CD14-positive monocyte (primary cell): Measurements from ENCODE around the gene HPCAL4. TPM values are rescaled to one million over a fixed set of nuclear protein-coding genes. Genes with fewer than 3 reads are reported as not detected.

Source experiments
- DNase-seq, 3 donors: peaks; one replicate each; pipeline ENCODE4 v3.0.0-alpha.2; 2011 to 2022
- H2AFZ ChIP-seq: 2 replicates; pipeline ENCODE4 v1.6.0; 2012; ENCODE audit warnings: mild to moderate bottlenecking, low read depth, low read length, inconsistent platforms; ENCODE audit not compliant: insufficient read depth, poor library complexity, severe bottlenecking
- H3K27ac ChIP-seq, 2 donors: 1 replicate in 1 of 2; 2 replicates in 1 of 2; pipeline ENCODE4 v1.5.1; 2012 to 2013; ENCODE audit warnings: low read length in 2 of 2, control low read depth in 1 of 2, inconsistent platforms in 1 of 2, low read depth in 1 of 2, mild to moderate bottlenecking in 1 of 2
- H3K27me3 ChIP-seq, 2 donors: one replicate each; pipeline versions ENCODE4 v1.6.0 to v1.6.1; 2011 to 2013; ENCODE audit warnings: low read length in 2 of 2; ENCODE audit not compliant: control insufficient read depth in 2 of 2, insufficient read depth in 2 of 2
- H3K36me3 ChIP-seq, 2 donors: replicated peaks in 1 of 2; 1 replicate in 1 of 2; 2 replicates in 1 of 2; pipeline versions ENCODE4 v1.5.1 to v1.6.1; 2012 to 2013; ENCODE audit warnings: low read length in 2 of 2, control low read depth in 1 of 2, inconsistent platforms in 1 of 2, mild to moderate bottlenecking in 1 of 2; ENCODE audit not compliant: insufficient read depth in 2 of 2, control insufficient read depth in 1 of 2
- H3K4me1 ChIP-seq, 2 donors: 1 replicate in 1 of 2; 2 replicates in 1 of 2; pipeline versions ENCODE4 v1.5.1 to v1.6.1; 2012 to 2013; ENCODE audit warnings: low read length in 2 of 2, control low read depth in 1 of 2, inconsistent platforms in 1 of 2, mild to moderate bottlenecking in 1 of 2, moderate library complexity in 1 of 2; ENCODE audit not compliant: insufficient read depth in 2 of 2, control insufficient read depth in 1 of 2
- H3K4me2 ChIP-seq: replicated peaks from 2 replicates; pipeline ENCODE3; 2012; ENCODE audit warnings: low read length, moderate library complexity, mild to moderate bottlenecking; ENCODE audit not compliant: poor library complexity, severe bottlenecking; ENCODE audit errors: extremely low read depth
- H3K4me3 ChIP-seq, 3 experiments: fragments of 200-600 bp in 1 of 3; sonication (generic) in 1 of 3; replicated peaks in 1 of 3; 1 replicate in 2 of 3; 2 replicates in 1 of 3; pipeline ENCODE4 v1.5.1; 2011 to 2013; ENCODE audit warnings: low read length in 3 of 3, mild to moderate bottlenecking in 3 of 3, control low read depth in 2 of 3, low read depth in 2 of 3, inconsistent platforms in 1 of 3, moderate library complexity in 1 of 3
- H3K79me2 ChIP-seq: 2 replicates; pipeline ENCODE4 v1.6.0; 2012; ENCODE audit warnings: mild to moderate bottlenecking, control low read depth, inconsistent platforms, low read length, moderate library complexity; ENCODE audit not compliant: insufficient read depth
- H3K9ac ChIP-seq: 2 replicates; pipeline ENCODE4 v1.6.0; 2017; ENCODE audit warnings: low read length, mild to moderate bottlenecking; ENCODE audit not compliant: insufficient read depth, poor library complexity, severe bottlenecking
- H3K9me3 ChIP-seq, 2 donors: replicated peaks in 1 of 2; 1 replicate in 1 of 2; 2 replicates in 1 of 2; pipeline versions ENCODE4 v1.5.1 to v1.6.1; 2012 to 2013; ENCODE audit warnings: low read length in 2 of 2, control low read depth in 1 of 2; ENCODE audit not compliant: control insufficient read depth in 1 of 2, insufficient read depth in 1 of 2
- H4K20me1 ChIP-seq: 2 replicates; pipeline ENCODE4 v1.6.0; 2012; ENCODE audit warnings: mild to moderate bottlenecking, low read length, control low read depth, moderate library complexity; ENCODE audit not compliant: insufficient read depth
- H3K27ac Mint-ChIP-seq, 7 donors: one replicate each; pipeline ENCODE4 v1.8.0; 2020; ENCODE audit warnings: mild to moderate bottlenecking in 7 of 7, mixed read lengths in 7 of 7, moderate library complexity in 6 of 7, inconsistent platforms in 2 of 7
- H3K27me3 Mint-ChIP-seq, 3 donors: one replicate each; pipeline ENCODE4 v1.8.0; 2021 to 2022; ENCODE audit warnings: low read depth in 3 of 3, mild to moderate bottlenecking in 3 of 3, mixed read lengths in 3 of 3, moderate library complexity in 3 of 3, inconsistent platforms in 1 of 3
- H3K36me3 Mint-ChIP-seq, 2 donors: one replicate each; pipeline ENCODE4 v1.8.0; 2020; ENCODE audit warnings: mixed read lengths in 2 of 2, inconsistent platforms in 1 of 2, mild to moderate bottlenecking in 1 of 2
- H3K4me1 Mint-ChIP-seq: one replicate; pipeline ENCODE4 v1.8.0; 2020; ENCODE audit warnings: mild to moderate bottlenecking, mixed read lengths
- H3K4me3 Mint-ChIP-seq, 2 donors: one replicate each; pipeline ENCODE4 v1.8.0; 2020; ENCODE audit warnings: mild to moderate bottlenecking in 2 of 2, mixed read lengths in 2 of 2, moderate library complexity in 1 of 2
- H3K9me3 Mint-ChIP-seq, 7 donors: one replicate each; pipeline ENCODE4 v1.8.0; 2020 to 2022; ENCODE audit warnings: mixed read lengths in 7 of 7, mild to moderate bottlenecking in 6 of 7, moderate library complexity in 6 of 7, inconsistent platforms in 2 of 7
- CTCF ChIP-seq: fragments of 200-600 bp; IDR thresholded peaks from one replicate; pipeline ENCODE4 v1.8.0; 2022; ENCODE audit warnings: antibody characterized with exemption, mild to moderate bottlenecking
- WGBS: methylation state at CpG from one replicate; pipeline ENCODE4 v1.1.5; 2013; ENCODE audit warnings: missing lambda C conversion rate; ENCODE audit not compliant: insufficient coverage; 5-methylcytosine and 5-hydroxymethylcytosine counted together
- intact Hi-C, 2 donors: fragments of 100-400 bp; cut with micrococcal nuclease; formaldehyde crosslinking; loops; one replicate each; pipeline versions ENCODE4 v1.15.0 to v1.15.1; 2023
- polyA plus RNA-seq, 3 donors: library from polyadenylated mRNA; depleted of rRNA in 1 of 3; unstranded in 2 of 3; stranded (reverse) in 1 of 3; fragments of 300-500 nt in 2 of 3; fragments of >200 nt in 1 of 3; fragmentation: Illumina TruSeq in 2 of 3; gene quantifications; 1 replicate in 2 of 3; 2 replicates in 1 of 3; pipeline ENCODE4 v1.2.3, GENCODE V29; 2012 to 2021

The HPCAL4 gene
- polyA plus RNA-seq, 3 donors = 0.03 to 0.05 TPM; not detected in 1

GRCh38 chr1:39694026-39694425 lies 2.8 kb upstream of the HPCAL4 start:
- Histone ChIP-seq H3K4me1 (peaks cover 17 to 20% of the 10 kb centered on the region in 2 donors), H3K27ac (no peak overlapping the region), H3K79me2 (no peaks in the 10 kb centered on the region), H3K4me3 (no peak overlapping the region), H3K36me3 (no peaks in the 10 kb centered on the region), H3K9ac (no peak overlapping the region), H2AFZ (no peak overlapping the region), H3K4me2 (no peak overlapping the region), H3K9me3 (peaks cover 0 to 27% of the 10 kb centered on the region in 2 donors), H3K27me3 (peaks cover 54 to 87% of the 10 kb centered on the region in 2 donors), H4K20me1 (no peaks in the 10 kb centered on the region)
- peaks cover 66 to 96% (median 72%) of the 10 kb centered on the region in 3 donors for H3K27me3 Mint-ChIP-seq
- peaks cover 0 to 1% of the 10 kb centered on the region in 2 donors for H3K36me3 Mint-ChIP-seq
- H3K27ac Mint-ChIP-seq = no peak overlapping the region
- no peak for TF ChIP-seq CTCF
- DNase-seq = no peak
- H3K4me1 Mint-ChIP-seq = peaks cover 16% of the 10 kb centered on the region
- H3K4me3 Mint-ChIP-seq = peak overlapping the region in 1 of 2 donors; percentile 36
- H3K9me3 Mint-ChIP-seq = peaks cover 0 to 24% (median 7%) of the 10 kb centered on the region in 7 donors
- WGBS = no CpG with 5 or more reads among the region's 1 CpG
- intact Hi-C loops = no loop called here

GRCh38 chr1:39692152-39693074 lies 1.2 kb upstream of the HPCAL4 start:
- Histone ChIP-seq H3K4me3 (peak overlapping the region in 1 of 3 experiments; percentile 73), H3K79me2 (no peaks in the 10 kb centered on the region), H3K9me3 (peaks cover 0 to 27% of the 10 kb centered on the region in 2 donors), H3K9ac (no peak overlapping the region), H3K27ac (no peak overlapping the region), H4K20me1 (no peaks in the 10 kb centered on the region), H2AFZ (peak overlapping the region; percentile 65), H3K4me1 (peaks cover 17 to 20% of the 10 kb centered on the region in 2 donors), H3K36me3 (no peaks in the 10 kb centered on the region), H3K4me2 (peak overlapping the region; percentile 72), H3K27me3 (peaks cover 55 to 88% of the 10 kb centered on the region in 2 donors)
- H3K36me3 Mint-ChIP-seq = peaks cover 0 to 1% of the 10 kb centered on the region in 2 donors
- H3K4me1 Mint-ChIP-seq = peaks cover 16% of the 10 kb centered on the region
- no peak for DNase-seq
- 4% methylated on average over 36 of the region's 56 CpGs for WGBS
- peak overlapping the region; percentile 27 to 77 for H3K4me3 Mint-ChIP-seq
- peaks cover 72 to 99% (median 81%) of the 10 kb centered on the region in 3 donors for H3K27me3 Mint-ChIP-seq
- H3K27ac Mint-ChIP-seq = peak overlapping the region in 1 of 7 donors; percentile 32
- peaks cover 0 to 24% (median 7%) of the 10 kb centered on the region in 7 donors for H3K9me3 Mint-ChIP-seq
- TF ChIP-seq CTCF = no peak
- intact Hi-C loops = no loop called here
